ENCODE data around the gene SORL1-AS1.

The SORL1-AS1 gene

GRCh38 chr11:121476379-121477032, 23.7 kb upstream of the SORL1-AS1 start:
- no peak for DNase-seq (ENCODE audit: low read depth in 2 of 2)

GRCh38 chr11:121474680-121475079, 21.9 kb upstream of the SORL1-AS1 start:
- DNase-seq (ENCODE audit: low read depth in 2 of 2): no peak

- no peak for DNase-seq (ENCODE audit: low read depth in 2 of 2)
Observed at GRCh38 chr11:121473064-121473777, 20.5 kb upstream of the SORL1-AS1 start.

DNA sequence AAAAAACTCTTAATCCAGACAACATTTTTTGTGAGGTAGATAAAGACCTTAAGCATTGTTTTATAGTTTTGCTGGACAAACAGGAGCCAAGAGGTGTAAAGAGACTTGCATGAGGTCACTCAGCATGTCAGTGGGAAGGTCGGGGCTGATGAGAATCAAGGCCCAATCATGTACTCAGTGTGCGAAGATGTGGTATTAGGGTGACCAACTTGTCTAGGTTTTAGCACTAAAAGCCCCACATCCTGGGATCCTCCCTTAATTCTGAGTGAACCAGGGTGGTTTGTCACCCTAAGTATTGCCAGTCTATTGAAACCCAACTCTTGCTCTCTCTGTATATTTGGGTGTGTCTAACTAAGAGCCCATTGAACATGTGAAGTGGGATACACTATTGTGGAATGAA, 19.5 kb upstream of the SORL1-AS1 start:
- no peak for DNase-seq (ENCODE audit: low read depth in 2 of 2)

- no peak for DNase-seq (ENCODE audit: low read depth in 2 of 2)
Observed at GRCh38 chr11:121471167-121471566, 18.4 kb upstream of the SORL1-AS1 start.

DNA sequence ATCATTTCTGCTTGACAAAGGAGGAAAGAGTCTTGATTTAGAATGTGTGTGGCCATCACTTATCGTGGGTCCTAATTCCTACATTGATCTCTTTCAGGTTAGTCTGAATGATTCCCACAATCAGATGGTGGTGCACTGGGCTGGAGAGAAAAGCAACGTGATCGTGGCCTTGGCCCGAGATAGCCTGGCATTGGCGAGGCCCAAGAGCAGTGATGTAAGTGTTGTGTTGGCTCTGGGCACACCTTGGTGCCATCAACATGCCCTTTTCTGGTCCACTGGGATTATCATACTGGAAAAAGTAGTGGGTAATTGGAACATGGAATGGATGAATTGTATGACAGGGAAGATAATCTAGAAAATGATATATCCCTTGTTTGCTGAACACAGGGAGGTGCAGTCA, 17.1 kb upstream of the SORL1-AS1 start:
- no peak for DNase-seq (ENCODE audit: low read depth in 2 of 2)

GRCh38 chr11:121467965-121468364, 15.2 kb upstream of the SORL1-AS1 start:
- peak; percentile 68 to 69 for DNase-seq (ENCODE audit: low read depth in 2 of 2)

GRCh38 chr11:121467471-121467870, 14.7 kb upstream of the SORL1-AS1 start:
- DNase-seq (ENCODE audit: low read depth in 2 of 2): no peak

GRCh38 chr11:121466063-121466794, 13.5 kb upstream of the SORL1-AS1 start:
- peak in 1 of 2 donors; percentile 38 for DNase-seq (ENCODE audit: low read depth in 2 of 2)

- no peak for DNase-seq (ENCODE audit: low read depth in 2 of 2)
Observed at GRCh38 chr11:121465709-121466062, 12.9 kb upstream of the SORL1-AS1 start.

- peak; percentile 58 to 67 for DNase-seq (ENCODE audit: low read depth in 2 of 2)
Observed at GRCh38 chr11:121464352-121464946, 11.7 kb upstream of the SORL1-AS1 start.

- no peak for DNase-seq (ENCODE audit: low read depth in 2 of 2)
Observed at GRCh38 chr11:121463689-121464335, 11.0 kb upstream of the SORL1-AS1 start.

DNA sequence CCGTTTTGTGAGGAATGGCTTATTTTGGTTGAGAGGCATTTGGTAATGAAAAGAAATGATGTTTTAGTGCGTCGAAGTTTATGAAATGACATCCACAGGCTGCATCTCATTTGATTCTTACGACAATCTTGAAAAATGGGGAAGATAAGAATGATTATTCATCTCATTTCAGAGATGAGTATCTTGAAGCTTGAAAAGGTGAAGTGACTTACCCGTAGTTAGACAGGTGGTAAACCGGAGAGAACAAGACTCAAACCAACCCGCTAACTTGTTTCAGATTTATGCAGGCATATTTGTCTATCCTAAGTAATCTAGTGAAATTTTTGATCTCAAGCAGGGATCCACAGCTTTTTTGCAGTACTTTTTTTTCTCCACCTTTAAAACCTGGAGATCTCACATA, 9.1 kb upstream of the SORL1-AS1 start:
- no peak for DNase-seq (ENCODE audit: low read depth in 2 of 2)

GRCh38 chr11:121460941-121461514, 8.3 kb upstream of the SORL1-AS1 start:
- DNase-seq (ENCODE audit: low read depth in 2 of 2): no peak

DNA sequence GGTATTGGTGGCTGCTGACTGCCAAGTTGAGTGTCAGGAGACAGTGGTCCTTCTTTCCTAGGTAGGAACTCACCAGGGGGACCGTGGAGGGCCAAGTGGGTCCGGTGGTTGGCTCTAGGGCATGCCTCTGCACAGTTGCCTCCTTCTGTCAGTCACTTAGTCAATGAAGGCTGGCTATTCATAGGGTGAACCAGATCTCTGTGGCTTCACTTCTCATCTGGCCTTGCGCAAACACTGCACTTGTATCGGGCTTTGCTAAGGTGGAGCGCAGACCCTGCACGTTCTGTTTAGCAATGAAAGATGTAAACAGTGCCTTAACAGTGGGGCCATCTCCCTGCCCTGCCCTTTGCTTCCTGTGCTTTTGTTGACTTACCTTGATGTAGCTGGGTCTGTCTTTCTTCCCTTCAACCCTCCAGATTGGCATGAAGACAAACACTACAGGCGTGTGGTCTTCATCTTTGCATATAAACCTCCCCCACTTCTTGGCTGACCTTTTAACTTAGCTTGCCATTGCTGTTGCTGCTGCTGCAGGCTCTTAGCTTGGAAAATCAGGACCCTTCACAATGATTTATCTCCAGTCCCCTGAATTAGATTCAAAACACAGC, 6.7 kb upstream of the SORL1-AS1 start:
- no peak for DNase-seq (ENCODE audit: low read depth in 2 of 2)

GRCh38 chr11:121458551-121458950, 5.8 kb upstream of the SORL1-AS1 start:
- no peak for DNase-seq (ENCODE audit: low read depth in 2 of 2)

GRCh38 chr11:121456816-121457431, 4.2 kb upstream of the SORL1-AS1 start:
- DNase-seq (ENCODE audit: low read depth in 2 of 2): no peak

GRCh38 chr11:121456151-121456550, 3.4 kb upstream of the SORL1-AS1 start:
- DNase-seq (ENCODE audit: low read depth in 2 of 2): no peak

DNA sequence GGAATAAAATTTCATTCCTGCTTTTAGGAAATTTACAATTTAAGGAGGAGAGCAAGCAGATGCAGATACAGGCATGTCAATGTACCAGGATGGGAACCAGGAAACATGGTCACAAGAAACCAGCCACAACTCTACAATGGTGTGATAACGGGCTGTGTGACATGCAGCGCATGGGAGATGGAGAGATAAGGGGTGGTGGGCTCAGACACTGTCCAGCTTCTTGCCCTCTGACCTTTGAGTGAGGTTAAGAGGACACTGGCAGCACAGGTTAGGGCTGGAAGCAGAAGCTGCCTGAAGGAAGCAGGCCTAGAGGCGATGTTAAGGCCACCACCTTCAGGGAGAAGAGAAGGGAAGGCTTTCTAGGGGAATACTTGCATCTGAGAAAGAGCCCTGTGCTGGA, 2.3 kb upstream of the SORL1-AS1 start:
- DNase-seq (ENCODE audit: low read depth in 2 of 2): no peak

GRCh38 chr11:121453589-121454299, 977 bp upstream of the SORL1-AS1 start:
- no peak for DNase-seq (ENCODE audit: low read depth in 2 of 2)
